ENCODE measurements around the gene RNF186.

- TF ChIP-seq, protein P1, sequence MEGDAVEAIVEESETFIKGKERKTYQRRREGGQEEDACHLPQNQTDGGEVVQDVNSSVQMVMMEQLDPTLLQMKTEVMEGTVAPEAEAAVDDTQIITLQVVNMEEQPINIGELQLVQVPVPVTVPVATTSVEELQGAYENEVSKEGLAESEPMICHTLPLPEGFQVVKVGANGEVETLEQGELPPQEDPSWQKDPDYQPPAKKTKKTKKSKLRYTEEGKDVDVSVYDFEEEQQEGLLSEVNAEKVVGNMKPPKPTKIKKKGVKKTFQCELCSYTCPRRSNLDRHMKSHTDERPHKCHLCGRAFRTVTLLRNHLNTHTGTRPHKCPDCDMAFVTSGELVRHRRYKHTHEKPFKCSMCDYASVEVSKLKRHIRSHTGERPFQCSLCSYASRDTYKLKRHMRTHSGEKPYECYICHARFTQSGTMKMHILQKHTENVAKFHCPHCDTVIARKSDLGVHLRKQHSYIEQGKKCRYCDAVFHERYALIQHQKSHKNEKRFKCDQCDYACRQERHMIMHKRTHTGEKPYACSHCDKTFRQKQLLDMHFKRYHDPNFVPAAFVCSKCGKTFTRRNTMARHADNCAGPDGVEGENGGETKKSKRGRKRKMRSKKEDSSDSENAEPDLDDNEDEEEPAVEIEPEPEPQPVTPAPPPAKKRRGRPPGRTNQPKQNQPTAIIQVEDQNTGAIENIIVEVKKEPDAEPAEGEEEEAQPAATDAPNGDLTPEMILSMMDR (IDR thresholded peaks at IDR 0.05; ENCODE audit: low read depth, low read length, missing input control) = no peak
- TF ChIP-seq MAX (IDR thresholded peaks at IDR 0.05) (no peak), TAF1 (conservative IDR thresholded peaks at IDR 0.05) (no peak), FOXA1 (IDR thresholded peaks at IDR 0.05) (no peak)
These were observed 10.2 kb downstream of the RNF186 start for GRCh38 chr1:19804831-19805251.
